ENCODE measurements around the gene MAP3K5.
"Not testable (repeated sequence)": the region's sequence is repeated elsewhere in the genome, so short reads cannot be mapped to it uniquely, and the experiment has no call there.

Gene MAP3K5, protein sequence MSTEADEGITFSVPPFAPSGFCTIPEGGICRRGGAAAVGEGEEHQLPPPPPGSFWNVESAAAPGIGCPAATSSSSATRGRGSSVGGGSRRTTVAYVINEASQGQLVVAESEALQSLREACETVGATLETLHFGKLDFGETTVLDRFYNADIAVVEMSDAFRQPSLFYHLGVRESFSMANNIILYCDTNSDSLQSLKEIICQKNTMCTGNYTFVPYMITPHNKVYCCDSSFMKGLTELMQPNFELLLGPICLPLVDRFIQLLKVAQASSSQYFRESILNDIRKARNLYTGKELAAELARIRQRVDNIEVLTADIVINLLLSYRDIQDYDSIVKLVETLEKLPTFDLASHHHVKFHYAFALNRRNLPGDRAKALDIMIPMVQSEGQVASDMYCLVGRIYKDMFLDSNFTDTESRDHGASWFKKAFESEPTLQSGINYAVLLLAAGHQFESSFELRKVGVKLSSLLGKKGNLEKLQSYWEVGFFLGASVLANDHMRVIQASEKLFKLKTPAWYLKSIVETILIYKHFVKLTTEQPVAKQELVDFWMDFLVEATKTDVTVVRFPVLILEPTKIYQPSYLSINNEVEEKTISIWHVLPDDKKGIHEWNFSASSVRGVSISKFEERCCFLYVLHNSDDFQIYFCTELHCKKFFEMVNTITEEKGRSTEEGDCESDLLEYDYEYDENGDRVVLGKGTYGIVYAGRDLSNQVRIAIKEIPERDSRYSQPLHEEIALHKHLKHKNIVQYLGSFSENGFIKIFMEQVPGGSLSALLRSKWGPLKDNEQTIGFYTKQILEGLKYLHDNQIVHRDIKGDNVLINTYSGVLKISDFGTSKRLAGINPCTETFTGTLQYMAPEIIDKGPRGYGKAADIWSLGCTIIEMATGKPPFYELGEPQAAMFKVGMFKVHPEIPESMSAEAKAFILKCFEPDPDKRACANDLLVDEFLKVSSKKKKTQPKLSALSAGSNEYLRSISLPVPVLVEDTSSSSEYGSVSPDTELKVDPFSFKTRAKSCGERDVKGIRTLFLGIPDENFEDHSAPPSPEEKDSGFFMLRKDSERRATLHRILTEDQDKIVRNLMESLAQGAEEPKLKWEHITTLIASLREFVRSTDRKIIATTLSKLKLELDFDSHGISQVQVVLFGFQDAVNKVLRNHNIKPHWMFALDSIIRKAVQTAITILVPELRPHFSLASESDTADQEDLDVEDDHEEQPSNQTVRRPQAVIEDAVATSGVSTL (N-terminal part only)

DNA sequence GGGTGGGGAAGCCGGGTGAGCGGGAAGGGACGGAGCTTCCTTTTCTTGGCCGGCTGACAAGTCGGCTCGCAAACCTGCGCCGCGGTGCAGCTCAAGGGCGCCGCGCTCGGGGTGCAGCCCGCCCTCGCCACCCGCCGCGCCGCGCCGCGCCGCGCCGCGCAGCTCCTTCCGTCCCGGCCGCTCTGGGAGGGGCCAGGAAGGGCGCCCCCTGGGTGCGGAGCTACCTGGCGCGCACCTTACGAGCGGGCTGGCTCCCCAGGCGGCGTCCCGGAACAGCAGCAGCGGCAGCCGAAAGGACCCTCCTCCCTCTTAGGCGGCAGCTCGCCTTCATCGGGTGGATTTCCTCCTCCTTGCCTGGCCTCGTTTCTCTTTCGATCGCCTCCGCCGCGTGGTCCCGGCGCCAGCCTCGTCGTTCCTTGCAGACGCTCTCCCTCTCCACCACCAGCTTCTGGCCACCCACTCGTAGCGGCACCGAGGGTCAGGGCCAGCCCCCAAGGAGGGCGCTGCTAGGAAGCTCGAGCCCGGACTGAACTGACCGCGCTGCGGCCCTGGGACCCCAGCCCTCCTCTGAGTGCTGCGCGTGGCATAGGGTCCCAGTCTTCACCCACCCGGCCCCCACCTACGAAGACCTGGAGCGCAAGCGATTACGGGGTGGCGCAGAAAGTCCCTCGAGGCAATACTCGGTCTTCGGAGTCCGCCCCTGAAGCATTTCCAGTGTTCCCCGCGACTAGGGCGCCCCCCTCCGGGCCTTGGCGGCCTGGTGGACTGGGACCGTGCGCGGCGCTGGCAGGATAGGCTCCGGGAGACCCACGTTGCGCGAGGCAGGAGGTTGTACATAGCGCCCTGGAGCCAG is at the start of gene MAP3K5:
MAP3K5 (minus strand) TSS at position 68 of the 853 bp plus-strand sequence. CDS start 320 bp downstream, outside the sequence.
- DNase-seq (ENCODE audit: low read depth) = peak; percentile 93

DNA sequence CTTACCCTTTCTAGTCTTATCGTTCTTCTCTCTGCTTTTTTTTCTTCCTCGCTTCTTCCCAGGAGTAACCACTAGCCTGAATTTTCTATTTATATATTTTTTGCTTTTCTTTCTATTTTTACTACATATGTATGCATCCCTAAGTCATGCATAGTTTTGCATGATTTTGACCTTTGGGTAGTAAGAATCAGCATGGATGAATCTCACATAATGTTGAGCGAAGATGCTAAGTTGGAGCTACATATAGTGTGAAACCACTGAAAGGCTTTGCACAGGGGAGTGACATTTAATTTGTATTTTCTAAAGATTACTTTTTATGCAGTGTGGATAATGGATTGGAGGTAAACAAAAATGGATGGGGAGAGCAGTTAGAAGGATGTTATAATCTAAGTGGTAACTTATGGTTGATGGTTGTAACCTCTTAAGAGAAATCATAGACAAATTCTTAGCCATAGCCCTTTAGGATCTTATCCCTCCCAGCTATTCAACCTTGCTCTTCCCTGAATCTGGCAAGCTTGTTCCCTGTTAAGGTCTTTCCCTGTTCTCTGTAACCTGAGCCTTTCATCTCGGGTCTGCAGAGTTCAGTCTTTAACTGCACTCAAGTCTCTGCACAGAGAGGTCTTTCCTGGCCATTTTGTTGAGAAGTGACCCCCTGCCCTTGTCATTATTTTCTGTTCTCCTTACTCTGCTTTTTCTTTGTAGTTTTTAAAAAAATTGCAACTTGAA is 48.2 kb upstream of the MAP3K5 start:
- no peak for DNase-seq (ENCODE audit: low read depth)

GRCh38 chr6:136831873-136832562 is 39.7 kb upstream of the MAP3K5 start:
- no peak for DNase-seq (ENCODE audit: low read depth)

GRCh38 chr6:136826216-136826615 is 33.9 kb upstream of the MAP3K5 start:
- DNase-seq (ENCODE audit: low read depth) = no peak

GRCh38 chr6:136823128-136823660 is 30.9 kb upstream of the MAP3K5 start:
- no peak for DNase-seq (ENCODE audit: low read depth)

- DNase-seq (ENCODE audit: low read depth) = peak; percentile 94
Observed at GRCh38 chr6:136822376-136823127, 30.3 kb upstream of the MAP3K5 start, which contains the start of gene PEX7. TSS of gene PEX7 (plus strand) at chr6:136822592. CDS start at chr6:136822666, 74 bp downstream.

- DNase-seq (ENCODE audit: low read depth) = peak; percentile 69
Observed at GRCh38 chr6:136822046-136822375, 29.7 kb upstream of the MAP3K5 start.

GRCh38 chr6:136820561-136820960 is 28.3 kb upstream of the MAP3K5 start:
- no peak for DNase-seq (ENCODE audit: low read depth)

DNA sequence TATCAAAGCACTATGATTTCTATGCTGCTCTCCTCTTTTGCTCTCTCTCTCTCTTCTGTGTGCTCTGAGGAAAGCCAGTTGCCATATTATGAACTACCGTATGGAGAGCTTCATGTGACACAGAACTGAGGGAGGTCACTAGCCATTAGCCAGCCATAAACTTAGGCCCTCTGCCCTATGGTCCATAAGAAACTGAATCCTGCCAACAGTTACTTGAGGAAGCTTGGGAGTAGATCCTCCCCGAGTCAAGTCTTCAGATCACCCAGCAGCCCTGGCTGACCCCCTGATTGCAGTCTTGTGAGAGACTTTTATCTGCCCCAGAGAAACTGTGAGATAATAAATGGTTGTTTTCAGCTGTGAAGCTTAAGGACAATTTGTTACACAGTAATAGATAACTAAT is 24.4 kb upstream of the MAP3K5 start:
- no peak for DNase-seq (ENCODE audit: low read depth)

- DNase-seq (ENCODE audit: low read depth) = not testable (repeated sequence)
Observed at GRCh38 chr6:136815608-136816007, 23.3 kb upstream of the MAP3K5 start.

GRCh38 chr6:136812174-136812573 is 19.9 kb upstream of the MAP3K5 start:
- peak; percentile 46 for DNase-seq (ENCODE audit: low read depth)

GRCh38 chr6:136811272-136811671 is 19.0 kb upstream of the MAP3K5 start:
- DNase-seq (ENCODE audit: low read depth) = peak; percentile 54

- no peak for DNase-seq (ENCODE audit: low read depth)
Observed at GRCh38 chr6:136809091-136809860, 17.0 kb upstream of the MAP3K5 start.

GRCh38 chr6:136803608-136804007 is 11.3 kb upstream of the MAP3K5 start:
- no peak for DNase-seq (ENCODE audit: low read depth)

GRCh38 chr6:136801581-136801980 is 9.3 kb upstream of the MAP3K5 start:
- no peak for DNase-seq (ENCODE audit: low read depth)

GRCh38 chr6:136798044-136798443 is 5.8 kb upstream of the MAP3K5 start:
- DNase-seq (ENCODE audit: low read depth) = no peak

- peak; percentile 89 for DNase-seq (ENCODE audit: low read depth)
Observed at GRCh38 chr6:136795996-136796395, 3.7 kb upstream of the MAP3K5 start.

DNA sequence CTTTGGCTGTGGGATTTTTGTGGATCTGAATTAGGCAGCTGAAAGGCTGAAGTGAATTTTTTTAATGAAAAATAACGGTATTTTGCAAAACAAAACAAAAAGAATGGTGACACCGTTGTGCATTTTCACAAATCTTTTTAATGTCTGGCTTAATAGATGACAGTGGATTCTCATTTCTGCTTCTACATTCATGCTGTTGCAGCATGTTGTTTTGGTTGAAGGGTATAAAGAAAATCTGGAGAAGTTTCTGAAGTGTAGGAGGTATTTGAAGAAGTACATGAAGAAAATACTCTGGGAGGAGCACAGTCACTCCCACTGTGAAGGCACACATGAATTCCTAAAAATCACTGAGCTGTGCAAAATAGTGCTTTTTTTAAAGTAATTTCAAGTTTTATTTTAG is 3.1 kb upstream of the MAP3K5 start:
- no peak for DNase-seq (ENCODE audit: low read depth)
